Endothelial cell of umbilical vein (primary cell): Measurements from ENCODE around the gene DENND1A. TPM values are rescaled to one million over a fixed set of nuclear protein-coding genes. Genes with fewer than 3 reads are reported as not detected.

Source experiments
- BruUV-seq: library from RNA; stranded (reverse); fragments of 400-500 nt; replicated peaks from 2 replicates; lab custom pipeline; 2021; lab: Mats Ljungman, UMichigan
- CTCF ChIA-PET: fragments of 300-600, 350-600 bp; sonication (Branson Sonifier 250); formaldehyde crosslinking; loops from one replicate; lab custom pipeline; 2021; ENCODE audit warnings: antibody characterized with exemption, inconsistent platforms; lab: Charles Lee
- POLR2A ChIA-PET: fragments of 300-600, 350-600 bp; sonication (Branson Sonifier 250); formaldehyde crosslinking; loops from one replicate; lab custom pipeline; 2021; ENCODE audit warnings: antibody characterized with exemption, inconsistent platforms; lab: Charles Lee
- DNase-seq: peaks from one replicate; pipeline ENCODE4 v3.0.0-alpha.2; 2011; ENCODE audit warnings: low read depth, low spot score
- FAIRE-seq: peaks from 2 replicates; lab custom pipeline; 2011; peaks lifted over from hg19 to GRCh38; lab: Jason Lieb, UNC
- H2AFZ ChIP-seq: 2 replicates; pipeline ENCODE4 v1.6.0; 2012; ENCODE audit warnings: low read depth, low read length, control low read depth, inconsistent platforms
- H3K27ac ChIP-seq: 2 replicates; pipeline ENCODE4 v1.5.1; 2011; ENCODE audit warnings: low read depth, mild to moderate bottlenecking, control low read depth, low read length, moderate library complexity; ENCODE audit not compliant: insufficient read depth
- H3K27me3 ChIP-seq, 2 experiments: 2 replicates each; pipeline versions ENCODE4 v1.6.0 to v1.6.1; 2011; ENCODE audit warnings: low read length in 2 of 2, mixed read lengths in 1 of 2; ENCODE audit not compliant: control insufficient read depth in 2 of 2, insufficient read depth in 2 of 2
- H3K36me3 ChIP-seq, 2 experiments: 2 replicates in 1 of 2; 3 replicates in 1 of 2; pipeline ENCODE4 v1.5.1; 2011; ENCODE audit warnings: low read length in 2 of 2, mild to moderate bottlenecking in 1 of 2, moderate library complexity in 1 of 2; ENCODE audit not compliant: control insufficient read depth in 2 of 2, insufficient read depth in 2 of 2; ENCODE audit errors: extremely low read depth in 1 of 2
- H3K4me1 ChIP-seq: 3 replicates; pipeline ENCODE4 v1.5.1; 2011; ENCODE audit warnings: mild to moderate bottlenecking, low read length; ENCODE audit not compliant: control insufficient read depth, insufficient read depth; ENCODE audit errors: extremely low read depth
- H3K4me2 ChIP-seq: 2 replicates; pipeline ENCODE4 v1.6.1; 2011; ENCODE audit warnings: low read length, control low read depth, mixed read lengths; ENCODE audit not compliant: insufficient read depth
- H3K4me3 ChIP-seq, 3 experiments: fragments of 200-600 bp in 1 of 3; sonication (generic), shearing (Covaris generic) in 1 of 3; replicated peaks in 1 of 3; 2 replicates each; pipeline ENCODE4 v1.5.1; 2011 to 2016; ENCODE audit warnings: control low read depth in 3 of 3, low read length in 3 of 3, mild to moderate bottlenecking in 2 of 3, inconsistent platforms in 1 of 3, low read depth in 1 of 3, moderate library complexity in 1 of 3; ENCODE audit not compliant: insufficient read depth in 1 of 3
- H3K79me2 ChIP-seq: 2 replicates; pipeline ENCODE4 v1.6.0; 2012; ENCODE audit warnings: low read length, inconsistent platforms; ENCODE audit not compliant: control insufficient read depth, insufficient read depth
- H3K9ac ChIP-seq: replicated peaks from 2 replicates; pipeline ENCODE3; 2011; ENCODE audit warnings: low read length, control low read depth; ENCODE audit not compliant: insufficient read depth; ENCODE audit errors: extremely low read depth
- H3K9me1 ChIP-seq: replicated peaks from 3 replicates; pipeline ENCODE4 v1.6.0; 2011; ENCODE audit warnings: mild to moderate bottlenecking, low read length; ENCODE audit not compliant: control insufficient read depth, insufficient read depth; ENCODE audit errors: extremely low read depth
- H3K9me3 ChIP-seq: replicated peaks from 2 replicates; pipeline ENCODE4 v1.5.1; 2012; ENCODE audit warnings: low read length, inconsistent platforms; ENCODE audit not compliant: control insufficient read depth, insufficient read depth
- H4K20me1 ChIP-seq: replicated peaks from 2 replicates; pipeline ENCODE3; 2011; ENCODE audit warnings: mild to moderate bottlenecking, low read length; ENCODE audit not compliant: control insufficient read depth, insufficient read depth; ENCODE audit errors: extremely low read depth
- CTCF ChIP-seq, 2 donors: IDR thresholded peaks; 1 replicate in 1 of 2; 2 replicates in 1 of 2; pipeline ENCODE4 v1.5.1; 2011; ENCODE audit warnings: low read length in 2 of 2, mild to moderate bottlenecking in 2 of 2, moderate library complexity in 2 of 2, control low read depth in 1 of 2, inconsistent platforms in 1 of 2, low read depth in 1 of 2; ENCODE audit not compliant: insufficient read depth in 1 of 2; ENCODE audit errors: extremely low read depth in 1 of 2
- EZH2 ChIP-seq: IDR thresholded peaks from 2 replicates; pipeline ENCODE4 v1.6.1; 2012; ENCODE audit warnings: borderline replicate concordance, low read depth, mild to moderate bottlenecking, moderate library complexity, low read length, inconsistent platforms; ENCODE audit not compliant: severe bottlenecking
- FOS ChIP-seq: IDR thresholded peaks from 2 replicates; pipeline ENCODE4 v1.6.1; 2011; ENCODE audit warnings: mild to moderate bottlenecking, low read length, moderate library complexity, borderline replicate concordance; ENCODE audit not compliant: insufficient read depth
- GATA2 ChIP-seq: IDR thresholded peaks from 2 replicates; pipeline ENCODE4 v1.7.0; 2011; ENCODE audit warnings: low read depth, mild to moderate bottlenecking, moderate library complexity, mixed read lengths, low read length; ENCODE audit not compliant: insufficient read length, insufficient read depth
- JUN ChIP-seq: IDR thresholded peaks from 2 replicates; pipeline ENCODE4 v1.6.1; 2011; ENCODE audit warnings: borderline replicate concordance, low read depth; ENCODE audit not compliant: insufficient read length, insufficient read depth
- MAX ChIP-seq: IDR thresholded peaks from 2 replicates; pipeline ENCODE4 v1.6.1; 2011; ENCODE audit not compliant: insufficient read depth, insufficient read length
- MYC ChIP-seq: IDR thresholded peaks from one replicate; pipeline ENCODE4 v1.6.1; 2011; ENCODE audit warnings: mild to moderate bottlenecking, low read depth, low read length
- POLR2A ChIP-seq: IDR thresholded peaks from 2 replicates; pipeline ENCODE4 v1.6.1; 2012; ENCODE audit warnings: low read depth, mild to moderate bottlenecking, control low read depth, low read length
- POLR2AphosphoS5 ChIP-seq: IDR thresholded peaks from 2 replicates; pipeline ENCODE4 v1.6.1; 2012; ENCODE audit warnings: low read depth, mild to moderate bottlenecking, control low read depth, low read length, moderate library complexity; ENCODE audit not compliant: insufficient read depth
- dilution Hi-C: fragments of 300-500 bp; cut with MboI; formaldehyde crosslinking; loops from one replicate; pipeline ENCODE4 v1.15.0; 2019; ENCODE audit warnings: low sequenced_read_pairs; ENCODE audit not compliant: extremely low pct_ligation_motif_present
- intact Hi-C: fragments of 100-400 bp; cut with micrococcal nuclease; formaldehyde crosslinking; loops from one replicate; pipeline ENCODE4 v1.10.0; 2022
- polyA plus RNA-seq, 4 experiments: library from polyadenylated mRNA; depleted of rRNA in 3 of 4; stranded (reverse) in 3 of 4; unstranded in 1 of 4; fragments of >200 nt; gene quantifications; 2 replicates each; pipeline versions ENCODE4 v1.2.1 to v1.2.3, GENCODE V29; 2011 to 2012; ENCODE audit warnings: missing spikeins in 1 of 4
- total RNA-seq: library from RNA; stranded (reverse); gene quantifications from 2 replicates; pipeline ENCODE4 v1.2.3, GENCODE V29; 2021

The DENND1A gene
- total and polyA plus RNA-seq, 2 donors (not counting 3 experiments of a cell fraction or from before 2014, with no cell fraction given), result 18.5 to 24.5 TPM

DNA sequence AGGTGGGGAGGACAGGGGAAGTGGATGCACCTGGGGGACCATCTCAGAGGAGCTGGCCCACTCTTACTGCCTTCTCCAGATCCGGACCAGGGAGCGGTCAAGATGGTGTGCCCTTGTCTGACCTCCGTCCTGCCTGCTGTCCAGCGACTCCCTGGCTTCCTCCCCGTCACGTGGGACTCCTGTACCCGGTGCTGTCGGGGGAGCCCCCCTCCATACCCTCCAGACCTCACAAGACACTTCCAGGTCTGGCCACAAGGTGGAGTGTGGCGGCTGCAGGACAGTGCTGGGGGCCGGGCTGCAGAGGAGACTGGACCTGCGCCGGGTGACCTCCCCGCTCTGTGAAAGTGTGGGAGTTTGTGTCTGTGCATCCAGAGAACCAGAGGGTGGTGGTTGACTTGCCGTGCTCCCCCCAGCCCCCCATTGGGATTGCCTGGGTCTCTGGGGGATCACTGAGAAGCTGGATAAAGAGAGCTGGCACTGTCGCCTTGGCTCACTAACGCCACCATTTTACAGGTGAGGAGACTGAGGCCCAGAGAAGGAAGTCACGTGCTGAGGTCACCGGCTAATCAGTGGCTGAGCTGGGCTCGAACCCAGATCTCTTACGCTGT lies 575.8 kb downstream of the DENND1A start:
- no peak overlapping the region for H2AFZ ChIP-seq
- peak; percentile 56 for DNase-seq
- peaks cover 0 to 2% of the 10 kb centered on the region in 2 experiments for H3K27me3 ChIP-seq
- no peaks in the 10 kb centered on the region for H3K79me2 ChIP-seq
- dilution Hi-C loops, result no loop called here
- peak; percentile 74 to 90 for TF ChIP-seq CTCF (IDR thresholded peaks at IDR 0.05; ENCODE audit: extremely low read depth in 1 of 2, insufficient read depth in 1 of 2, low read depth in 1 of 2, low read length in 2 of 2)
- no peak for TF ChIP-seq GATA2
- H3K4me2 ChIP-seq, result no peak overlapping the region
- H3K27ac ChIP-seq, result no peak overlapping the region
- H4K20me1 ChIP-seq, result no peaks in the 10 kb centered on the region
- intact Hi-C loops, result loop anchor here (1.0 to 5.0 kb wide), 4 partner anchors 31 to 452 kb away; no protein-coding TSS in a partner anchor
- no peak overlapping the region for H3K4me3 ChIP-seq
- H3K4me1 ChIP-seq, result no peaks in the 10 kb centered on the region
- no peaks in the 10 kb centered on the region for H3K36me3 ChIP-seq
- peak; percentile 82 for FAIRE-seq
- ChIA-PET POLR2A (no interaction called here), CTCF (interaction anchor here (0.6 to 4.7 kb wide), 18 partner anchors 9 to 307 kb away, joined by 3 to 117 read pairs (median 5); no protein-coding TSS in a partner anchor)
- no TSS peak for BruUV-seq
- H3K9me1 ChIP-seq, result no peaks in the 10 kb centered on the region
- no peaks in the 10 kb centered on the region for H3K9me3 ChIP-seq
- no peak overlapping the region for H3K9ac ChIP-seq

GRCh38 chr9:123353041-123353440 lies 576.9 kb downstream of the DENND1A start:
- Histone ChIP-seq H3K9ac (no peak overlapping the region), H3K36me3 (no peaks in the 10 kb centered on the region), H3K27ac (no peak overlapping the region), H3K9me3 (no peaks in the 10 kb centered on the region), H2AFZ (no peak overlapping the region), H3K4me1 (no peaks in the 10 kb centered on the region), H3K4me2 (no peak overlapping the region), H4K20me1 (no peaks in the 10 kb centered on the region), H3K27me3 (peaks cover 0 to 2% of the 10 kb centered on the region in 2 experiments), H3K79me2 (no peaks in the 10 kb centered on the region), H3K4me3 (no peak overlapping the region), H3K9me1 (no peaks in the 10 kb centered on the region)
- POLR2A ChIA-PET, result no interaction called here
- BruUV-seq, result no TSS peak
- CTCF ChIA-PET, result interaction anchor here (1.0 to 4.7 kb wide), 6 partner anchors 8 to 272 kb away, joined by 4 to 117 read pairs (median 10); no protein-coding TSS in a partner anchor
- no peak for FAIRE-seq
- TF ChIP-seq JUN, result no peak
- TF ChIP-seq EZH2, result no peak
- no peak for TF ChIP-seq GATA2
- TF ChIP-seq POLR2AphosphoS5, result no peak
- no peak for TF ChIP-seq FOS
- TF ChIP-seq POLR2A, result no peak
- no peak for TF ChIP-seq MYC
- TF ChIP-seq MAX, result no peak
- TF ChIP-seq CTCF (IDR thresholded peaks at IDR 0.05; ENCODE audit: extremely low read depth in 1 of 2, insufficient read depth in 1 of 2, low read depth in 1 of 2, low read length in 2 of 2), result no peak
- DNase-seq, result no peak
- intact Hi-C loops (loop anchor here (5.0 kb wide), 3 partner anchors 126 to 451 kb away; no protein-coding TSS in a partner anchor), dilution Hi-C loops (no loop called here)
